Keratinocyte (primary cell): ENCODE data around the gene CCDC92. TPM values are rescaled to one million over a fixed set of nuclear protein-coding genes. Genes with fewer than 3 reads are reported as not detected.

Source experiments
- DNase-seq: peaks from one replicate; pipeline ENCODE4 v3.0.0-alpha.2; 2011; ENCODE audit warnings: low read depth, missing footprints, low spot score
- FAIRE-seq: peaks from 2 replicates; lab custom pipeline; 2011; peaks lifted over from hg19 to GRCh38; lab: Jason Lieb, UNC
- H2AFZ ChIP-seq: 2 replicates; pipeline ENCODE4 v1.6.0; 2012; ENCODE audit warnings: low read length, control low read depth, inconsistent platforms; ENCODE audit not compliant: control insufficient read depth
- H3K27ac ChIP-seq: 2 replicates; pipeline ENCODE4 v1.5.1; 2011; ENCODE audit warnings: low read length; ENCODE audit not compliant: control insufficient read depth, insufficient read depth
- H3K27me3 ChIP-seq: 3 replicates; pipeline ENCODE4 v1.6.0; 2011; ENCODE audit warnings: low read length; ENCODE audit not compliant: control insufficient read depth, insufficient read depth; ENCODE audit errors: extremely low read depth
- H3K36me3 ChIP-seq, 2 experiments: 2 replicates in 1 of 2; 3 replicates in 1 of 2; pipeline ENCODE4 v1.5.1; 2011; ENCODE audit warnings: low read length in 2 of 2, mild to moderate bottlenecking in 1 of 2; ENCODE audit not compliant: control insufficient read depth in 2 of 2, insufficient read depth in 2 of 2; ENCODE audit errors: extremely low read depth in 1 of 2
- H3K4me1 ChIP-seq: 3 replicates; pipeline ENCODE4 v1.5.1; 2011; ENCODE audit warnings: low read length; ENCODE audit not compliant: control insufficient read depth, insufficient read depth; ENCODE audit errors: extremely low read depth
- H3K4me2 ChIP-seq: 3 replicates; pipeline ENCODE4 v1.6.0; 2011; ENCODE audit warnings: low read depth, low read length; ENCODE audit not compliant: control insufficient read depth, insufficient read depth; ENCODE audit errors: extremely low read depth
- H3K4me3 ChIP-seq, 3 experiments: fragments of 200-600 bp in 1 of 3; sonication (generic) in 1 of 3; 2 replicates in 2 of 3; 3 replicates in 1 of 3; pipeline ENCODE4 v1.5.1; 2011 to 2016; ENCODE audit warnings: low read length in 3 of 3, mild to moderate bottlenecking in 3 of 3, control low read depth in 2 of 3, inconsistent platforms in 1 of 3, low read depth in 1 of 3, mixed read lengths in 1 of 3, mixed run types in 1 of 3, moderate library complexity in 1 of 3; ENCODE audit not compliant: control insufficient read depth in 2 of 3, insufficient read depth in 2 of 3; ENCODE audit errors: extremely low read depth in 1 of 3
- H3K79me2 ChIP-seq: 2 replicates; pipeline ENCODE4 v1.6.0; 2012; ENCODE audit warnings: low read length; ENCODE audit not compliant: control insufficient read depth, insufficient read depth
- H3K9ac ChIP-seq: 3 replicates; pipeline ENCODE4 v1.6.0; 2011; ENCODE audit warnings: low read length; ENCODE audit not compliant: control insufficient read depth, insufficient read depth; ENCODE audit errors: extremely low read depth
- H3K9me1 ChIP-seq: 3 replicates; pipeline ENCODE4 v1.6.0; 2011; ENCODE audit warnings: low read length; ENCODE audit not compliant: control insufficient read depth, insufficient read depth; ENCODE audit errors: extremely low read depth
- H3K9me3 ChIP-seq: 2 replicates; pipeline ENCODE4 v1.5.1; 2012; ENCODE audit warnings: low read depth, low read length; ENCODE audit not compliant: control insufficient read depth
- H4K20me1 ChIP-seq: 3 replicates; pipeline ENCODE4 v1.6.0; 2011; ENCODE audit warnings: low read length; ENCODE audit not compliant: control insufficient read depth, insufficient read depth; ENCODE audit errors: extremely low read depth
- CTCF ChIP-seq, 3 experiments: IDR thresholded peaks in 1 of 3; conservative IDR thresholded peaks in 1 of 3; optimal IDR thresholded peaks in 1 of 3; 2 replicates in 2 of 3; 3 replicates in 1 of 3; pipeline versions ENCODE3 to v1.5.1; 2011; ENCODE audit warnings: low read length in 3 of 3, mild to moderate bottlenecking in 3 of 3, moderate library complexity in 2 of 3, control low read depth in 1 of 3, inconsistent platforms in 1 of 3; ENCODE audit not compliant: insufficient read depth in 2 of 3; ENCODE audit errors: extremely low read depth in 1 of 3
- EZH2 ChIP-seq: IDR thresholded peaks from one replicate; pipeline ENCODE4 v1.6.1; 2012; ENCODE audit warnings: inconsistent platforms, mild to moderate bottlenecking, low read length, moderate library complexity
- dilution Hi-C: fragments of 300-500 bp; cut with MboI; formaldehyde crosslinking; loops from one replicate; pipeline ENCODE4 v1.7.0; 2020; ENCODE audit warnings: low sequenced_read_pairs; ENCODE audit not compliant: extremely low pct_ligation_motif_present
- polyA plus RNA-seq, 5 experiments: library from polyadenylated mRNA; depleted of rRNA in 3 of 5; stranded (reverse) in 3 of 5; stranded (forward) in 1 of 5; unstranded in 1 of 5; fragments of >200 nt; gene quantifications; 1 replicate in 1 of 5; 2 replicates in 3 of 5; 3 replicates in 1 of 5; pipeline versions ENCODE4 v1.2.1 to v1.2.3, GENCODE V29; 2011 to 2012; ENCODE audit warnings: missing spikeins in 2 of 5, low read depth in 1 of 5, low replicate concordance in 1 of 5

The CCDC92 gene
- polyA plus RNA-seq, 1 donor (not counting 4 experiments of a cell fraction or from before 2014, with no cell fraction given) = 8.3 TPM

- Histone ChIP-seq H3K4me3 (no peak overlapping the region), H4K20me1 (no peaks in the 10 kb centered on the region), H3K4me1 (no peaks in the 10 kb centered on the region), H3K36me3 (peaks cover 0 to 1% of the 10 kb centered on the region in 2 experiments), H3K9me1 (no peaks in the 10 kb centered on the region), H3K79me2 (no peaks in the 10 kb centered on the region), H3K9ac (no peak overlapping the region), H3K27ac (no peak overlapping the region), H3K4me2 (no peak overlapping the region), H2AFZ (no peak overlapping the region), H3K9me3 (no peaks in the 10 kb centered on the region), H3K27me3 (no peaks in the 10 kb centered on the region)
- no peak for TF ChIP-seq EZH2
- no peak for TF ChIP-seq CTCF (optimal IDR thresholded peaks at IDR 0.05 in 1 of 3, IDR thresholded peaks at IDR 0.05 in 1 of 3, conservative IDR thresholded peaks at IDR 0.05 in 1 of 3; ENCODE audit: extremely low read depth in 1 of 3, insufficient read depth in 2 of 3, low read length in 3 of 3)
- FAIRE-seq = no peak
- no peak for DNase-seq
- dilution Hi-C loops = no loop called here
Observed at GRCh38 chr12:123958462-123958861, 14.2 kb downstream of the CCDC92 start.

GRCh38 chr12:123957196-123957595 is 15.4 kb downstream of the CCDC92 start:
- Histone ChIP-seq H3K4me1 (no peaks in the 10 kb centered on the region), H2AFZ (no peak overlapping the region), H3K4me3 (no peak overlapping the region), H3K9me1 (no peaks in the 10 kb centered on the region), H3K79me2 (no peaks in the 10 kb centered on the region), H3K27ac (no peak overlapping the region), H3K9ac (no peak overlapping the region), H3K36me3 (peaks cover 0 to 1% of the 10 kb centered on the region in 2 experiments), H4K20me1 (no peaks in the 10 kb centered on the region), H3K4me2 (no peak overlapping the region), H3K27me3 (no peaks in the 10 kb centered on the region), H3K9me3 (no peaks in the 10 kb centered on the region)
- TF ChIP-seq CTCF (optimal IDR thresholded peaks at IDR 0.05 in 1 of 3, IDR thresholded peaks at IDR 0.05 in 1 of 3, conservative IDR thresholded peaks at IDR 0.05 in 1 of 3; ENCODE audit: extremely low read depth in 1 of 3, insufficient read depth in 2 of 3, low read length in 3 of 3) = no peak
- no peak for TF ChIP-seq EZH2
- DNase-seq (no peak), FAIRE-seq (no peak)
- dilution Hi-C loops = no loop called here
